HEK293 (cell line): ENCODE data around the gene WNT9B.

Source experiments
- CTCF ChIA-PET: fragments of 350-600 bp; formaldehyde crosslinking; extraction: SDS; loops from one replicate; lab custom pipeline; 2021; ENCODE audit warnings: antibody characterized with exemption; lab: Yijun Ruan, JAX
- POLR2A ChIA-PET: fragments of 300-600 bp; formaldehyde crosslinking; extraction: SDS; loops from one replicate; lab custom pipeline; 2020; ENCODE audit warnings: antibody characterized with exemption, inconsistent platforms; lab: Yijun Ruan, JAX
- H3K27ac ChIP-seq: fragments of 200-500 bp; sonication (Bioruptor generic); 2 replicates; pipeline ENCODE4 v1.5.1; 2014; ENCODE audit warnings: low read depth, low read length, control low read depth, inconsistent platforms; ENCODE audit errors: extremely low read depth
- H3K36me3 ChIP-seq, 2 experiments: fragments of 200-500 bp in 1 of 2; sonication (Bioruptor generic) in 1 of 2; 1 replicate in 1 of 2; 2 replicates in 1 of 2; pipeline ENCODE4 v1.5.1; 2014 to 2017; ENCODE audit warnings: inconsistent platforms in 2 of 2, low read length in 2 of 2; ENCODE audit not compliant: control insufficient read depth in 2 of 2, insufficient read depth in 1 of 2
- H3K4me1 ChIP-seq: fragments of 200-500 bp; sonication (Bioruptor generic); 2 replicates; pipeline ENCODE4 v1.5.1; 2014; ENCODE audit warnings: mild to moderate bottlenecking, low read length, inconsistent platforms; ENCODE audit not compliant: control insufficient read depth, insufficient read depth
- H3K4me3 ChIP-seq: 2 replicates; pipeline ENCODE4 v1.5.1; 2011; ENCODE audit warnings: low read depth, mild to moderate bottlenecking, control low read depth, low read length, moderate library complexity
- H3K9me3 ChIP-seq: fragments of 200-500 bp; sonication (Bioruptor generic); 2 replicates; pipeline ENCODE4 v1.5.1; 2014; ENCODE audit warnings: low read depth, low read length, inconsistent platforms; ENCODE audit not compliant: control insufficient read depth, insufficient read depth
- ELK4 ChIP-seq: IDR thresholded peaks from 2 replicates; pipeline ENCODE4 v1.6.1; 2011; ENCODE audit warnings: mild to moderate bottlenecking, low read depth, low read length, borderline replicate concordance
- KLF17 ChIP-seq: fragments of 450-650 bp; formaldehyde crosslinking; IDR thresholded peaks from 2 replicates; pipeline ENCODE4 v1.5.1; 2016; ENCODE audit warnings: missing biosample characterization, missing genetic modification characterization
- PRDM2 ChIP-seq: fragments of 450-650 bp; formaldehyde crosslinking; IDR thresholded peaks from 2 replicates; pipeline ENCODE4 v1.5.1; 2016; ENCODE audit warnings: missing biosample characterization, missing genetic modification characterization, borderline replicate concordance
- PRDM6 ChIP-seq: fragments of 450-650 bp; formaldehyde crosslinking; IDR thresholded peaks from 2 replicates; pipeline ENCODE4 v1.5.1; 2017; ENCODE audit warnings: missing biosample characterization, missing genetic modification characterization
- ZBTB7A ChIP-seq: fragments of 450-650 bp; formaldehyde crosslinking; IDR thresholded peaks from 2 replicates; pipeline ENCODE4 v1.5.1; 2016; ENCODE audit warnings: low read depth, missing biosample characterization, missing genetic modification characterization
- ZIC2 ChIP-seq: fragments of 450-650 bp; formaldehyde crosslinking; IDR thresholded peaks from 2 replicates; pipeline ENCODE4 v1.5.1; 2016; ENCODE audit warnings: missing biosample characterization, missing genetic modification characterization
- ZNF146 ChIP-seq: fragments of 450-650 bp; formaldehyde crosslinking; IDR thresholded peaks from 2 replicates; pipeline ENCODE4 v1.5.1; 2016; ENCODE audit warnings: missing biosample characterization, missing genetic modification characterization
- ZNF174 ChIP-seq: fragments of 450-650 bp; formaldehyde crosslinking; IDR thresholded peaks from 2 replicates; pipeline ENCODE4 v1.5.0; 2017; ENCODE audit warnings: missing biosample characterization, mild to moderate bottlenecking, missing genetic modification characterization
- ZNF19 ChIP-seq: fragments of 450-650 bp; formaldehyde crosslinking; IDR thresholded peaks from 2 replicates; pipeline ENCODE4; 2016; ENCODE audit warnings: missing biosample characterization, missing genetic modification characterization, low read depth
- ZNF311 ChIP-seq: fragments of 450-650 bp; formaldehyde crosslinking; IDR thresholded peaks from 2 replicates; pipeline ENCODE4 v1.5.1; 2017; ENCODE audit warnings: missing biosample characterization, missing genetic modification characterization, borderline replicate concordance
- ZNF341 ChIP-seq: fragments of 450-650 bp; formaldehyde crosslinking; IDR thresholded peaks from 2 replicates; pipeline ENCODE4; 2016; ENCODE audit warnings: low read depth, missing biosample characterization, missing genetic modification characterization
- ZNF391 ChIP-seq: fragments of 450-650 bp; formaldehyde crosslinking; IDR thresholded peaks from 2 replicates; pipeline ENCODE4 v1.5.1; 2016; ENCODE audit warnings: low read depth, missing biosample characterization, missing genetic modification characterization, borderline replicate concordance
- ZNF488 ChIP-seq: fragments of 450-650 bp; formaldehyde crosslinking; IDR thresholded peaks from 2 replicates; pipeline ENCODE4 v1.5.1; 2016; ENCODE audit warnings: missing biosample characterization, missing genetic modification characterization
- ZNF518A ChIP-seq: fragments of 450-650 bp; formaldehyde crosslinking; conservative IDR thresholded peaks from 2 replicates; pipeline ENCODE4 v1.5.1; 2016; ENCODE audit warnings: low read depth, missing biosample characterization, missing genetic modification characterization
- ZNF530 ChIP-seq: fragments of 450-650 bp; formaldehyde crosslinking; IDR thresholded peaks from 2 replicates; pipeline ENCODE4 v1.5.1; 2016; ENCODE audit warnings: low read depth, missing biosample characterization, missing genetic modification characterization
- ZNF544 ChIP-seq: fragments of 450-650 bp; formaldehyde crosslinking; IDR thresholded peaks from 2 replicates; pipeline ENCODE4 v1.5.0; 2017; ENCODE audit warnings: missing biosample characterization, missing genetic modification characterization
- ZNF658 ChIP-seq: fragments of 450-650 bp; formaldehyde crosslinking; IDR thresholded peaks from 2 replicates; pipeline ENCODE4; 2016; ENCODE audit warnings: missing biosample characterization, missing genetic modification characterization
- ZNF664 ChIP-seq: fragments of 450-650 bp; formaldehyde crosslinking; IDR thresholded peaks from 2 replicates; pipeline ENCODE4 v1.5.1; 2016; ENCODE audit warnings: missing biosample characterization, missing genetic modification characterization

WNT9B gene

GRCh38 chr17:46898364-46898763 lies 47.0 kb downstream of the WNT9B start (continued):
- TF ChIP-seq ZNF544 (no peak), ZNF311 (no peak), PRDM6 (tag by site-specific recombination) (no peak), ZNF530 (no peak), ZNF341 (tag by site-specific recombination) (no peak), ZIC2 (no peak), ZNF658 (tag by site-specific recombination) (no peak)

GRCh38 chr17:46898860-46899259 lies 47.5 kb downstream of the WNT9B start:
- H3K9me3 ChIP-seq, result no peaks in the 10 kb centered on the region
- CTCF ChIA-PET, result interaction anchor here (0.6 kb wide), 1 partner anchor 29 kb away, joined by 3 read pairs; no protein-coding TSS in a partner anchor
- POLR2A ChIA-PET, result no interaction called here
- no peak overlapping the region for H3K4me3 ChIP-seq
- H3K27ac ChIP-seq, result no peak overlapping the region
- no peaks in the 10 kb centered on the region for H3K36me3 ChIP-seq
- TF ChIP-seq PRDM2 (tag by site-specific recombination) (no peak), ZIC2 (no peak), ZNF146 (tag by site-specific recombination) (peak; percentile 82), ZNF518A (tag by site-specific recombination) (no peak)
- no peaks in the 10 kb centered on the region for H3K4me1 ChIP-seq

- H3K4me1 ChIP-seq, result no peaks in the 10 kb centered on the region
- POLR2A ChIA-PET, result interaction anchor here (0.7 kb wide), 1 partner anchor 126 kb away, joined by 3 read pairs; no protein-coding TSS in a partner anchor
- H3K27ac ChIP-seq, result no peak overlapping the region
- no peak overlapping the region for H3K4me3 ChIP-seq
- H3K9me3 ChIP-seq, result no peaks in the 10 kb centered on the region
- CTCF ChIA-PET, result interaction anchor here (1.3 to 2.4 kb wide), 2 partner anchors 40 to 41 kb away, joined by 3 to 7 read pairs; no protein-coding TSS in a partner anchor
- H3K36me3 ChIP-seq, result no peaks in the 10 kb centered on the region
- TF ChIP-seq KLF17 (tag by site-specific recombination), result no peak
- no peak for TF ChIP-seq ZBTB7A (tag by site-specific recombination)
- TF ChIP-seq ZNF19 (tag by site-specific recombination), result no peak
- no peak for TF ChIP-seq ZNF488
- no peak for TF ChIP-seq ZNF174 (tag by site-specific recombination)
- TF ChIP-seq ELK4, result no peak
- TF ChIP-seq ZNF391, result no peak
- no peak for TF ChIP-seq ZNF664 (tag by site-specific recombination)
These were observed 49.9 kb downstream of the WNT9B start for GRCh38 chr17:46901291-46901690.
